WTC11 (cell line): ENCODE measurements around the gene ERBB4. TPM values are rescaled to one million over a fixed set of nuclear protein-coding genes. Genes with fewer than 3 reads are reported as not detected.

Experiments
- ATAC-seq: fragments of 200-7000 bp; cut with Tn5 transposase; 2 replicates; pipeline ENCODE4 v1.10.0; 2021; ENCODE audit warnings: mild to moderate bottlenecking, moderate library complexity
- CTCF ChIA-PET: fragments of 300-600 bp; sonication (Branson Sonifier 250); formaldehyde crosslinking; loops from one replicate; lab custom pipeline; 2021; ENCODE audit warnings: antibody characterized with exemption; lab: Charles Lee
- POLR2A ChIA-PET: fragments of 350-600 bp; sonication (Branson Sonifier 250); formaldehyde crosslinking; loops from one replicate; lab custom pipeline; 2021; ENCODE audit warnings: antibody characterized with exemption; lab: Charles Lee
- DNase-seq: peaks from one replicate; pipeline ENCODE4 v3.0.0; 2021; ENCODE audit warnings: low spot score
- H3K27ac Mint-ChIP-seq: 2 replicates; pipeline ENCODE4 v1.8.0; 2021; ENCODE audit warnings: mixed read lengths
- H3K27me3 Mint-ChIP-seq: 2 replicates; pipeline ENCODE4 v1.8.0; 2021; ENCODE audit warnings: low read depth, mild to moderate bottlenecking, moderate library complexity, mixed read lengths
- H3K36me3 Mint-ChIP-seq: 2 replicates; pipeline ENCODE4 v1.8.0; 2021; ENCODE audit warnings: mixed read lengths
- H3K4me1 Mint-ChIP-seq: 2 replicates; pipeline ENCODE4 v1.8.0; 2022; ENCODE audit warnings: mixed read lengths
- H3K4me3 Mint-ChIP-seq: 2 replicates; pipeline ENCODE4 v1.8.0; 2021; ENCODE audit warnings: mild to moderate bottlenecking, moderate library complexity, mixed read lengths
- H3K9me3 Mint-ChIP-seq: 2 replicates; pipeline ENCODE4 v1.8.0; 2021; ENCODE audit warnings: mixed read lengths
- AR ChIP-seq: fragments of 250-450 bp; sonication (Bioruptor Pico); IDR thresholded peaks from 2 replicates; pipeline ENCODE4 v1.9.0; 2021; ENCODE audit warnings: mild to moderate bottlenecking
- ARID4B ChIP-seq: sonication (generic); formaldehyde crosslinking; IDR thresholded peaks from 2 replicates; pipeline ENCODE4 v1.8.0; 2023; ENCODE audit warnings: missing genetic modification reagents, mild to moderate bottlenecking, borderline replicate concordance
- CREB1 ChIP-seq: sonication (generic); formaldehyde crosslinking; IDR thresholded peaks from 2 replicates; pipeline ENCODE4 v1.8.0; 2023; ENCODE audit warnings: mild to moderate bottlenecking, missing genetic modification reagents
- CREM ChIP-seq: sonication (generic); formaldehyde crosslinking; IDR thresholded peaks from 2 replicates; pipeline ENCODE4 v1.8.1; 2022; ENCODE audit warnings: mild to moderate bottlenecking, missing genetic modification reagents, moderate library complexity
- E2F5 ChIP-seq: sonication (generic); formaldehyde crosslinking; IDR thresholded peaks from 2 replicates; pipeline ENCODE4 v1.8.1; 2022; ENCODE audit warnings: mild to moderate bottlenecking, moderate library complexity, missing genetic modification reagents
- FOXP1 ChIP-seq: sonication (generic); formaldehyde crosslinking; IDR thresholded peaks from 2 replicates; pipeline ENCODE4 v1.8.0; 2022; ENCODE audit warnings: missing genetic modification reagents, mild to moderate bottlenecking, moderate library complexity, borderline replicate concordance
- JUN ChIP-seq: sonication (generic); formaldehyde crosslinking; IDR thresholded peaks from 2 replicates; pipeline ENCODE4 v1.8.0; 2023; ENCODE audit warnings: mild to moderate bottlenecking, missing genetic modification reagents
- MAX ChIP-seq: sonication (generic); formaldehyde crosslinking; IDR thresholded peaks from 2 replicates; pipeline ENCODE4 v1.8.0; 2022; ENCODE audit warnings: mild to moderate bottlenecking, missing genetic modification reagents
- MLX ChIP-seq: sonication (generic); formaldehyde crosslinking; IDR thresholded peaks from 2 replicates; pipeline ENCODE4 v1.8.1; 2023; ENCODE audit warnings: mild to moderate bottlenecking, missing genetic modification reagents, moderate library complexity
- MXD4 ChIP-seq: fragments of 250-450 bp; sonication (Bioruptor Pico); IDR thresholded peaks from 2 replicates; pipeline ENCODE4 v1.8.0; 2021; ENCODE audit warnings: mild to moderate bottlenecking, moderate library complexity, borderline replicate concordance
- OVOL2 ChIP-seq: fragments of 250-450 bp; sonication (Bioruptor Pico); IDR thresholded peaks from 2 replicates; pipeline ENCODE4 v1.9.0; 2021; ENCODE audit warnings: mild to moderate bottlenecking, borderline replicate concordance
- RORB ChIP-seq: fragments of 250-450 bp; sonication (Bioruptor Pico); IDR thresholded peaks from 2 replicates; pipeline ENCODE4 v1.9.0; 2021; ENCODE audit warnings: mild to moderate bottlenecking
- TEAD1 ChIP-seq: sonication (generic); formaldehyde crosslinking; IDR thresholded peaks from 2 replicates; pipeline ENCODE4 v1.8.0; 2022; ENCODE audit warnings: mild to moderate bottlenecking, missing genetic modification reagents
- USF1 ChIP-seq: sonication (generic); formaldehyde crosslinking; IDR thresholded peaks from 2 replicates; pipeline ENCODE4 v1.8.0; 2022; ENCODE audit warnings: mild to moderate bottlenecking, missing genetic modification reagents
- ZMAT4 ChIP-seq: fragments of 250-450 bp; sonication (Bioruptor Pico); IDR thresholded peaks from 2 replicates; pipeline ENCODE4 v1.9.0; 2021; ENCODE audit warnings: mild to moderate bottlenecking
- ZNF512 ChIP-seq: sonication (generic); formaldehyde crosslinking; IDR thresholded peaks from 2 replicates; pipeline ENCODE4 v1.8.1; 2022; ENCODE audit warnings: missing genetic modification reagents, borderline replicate concordance
- ZNF532 ChIP-seq: fragments of 250-450 bp; sonication (Bioruptor Pico); IDR thresholded peaks from 2 replicates; pipeline ENCODE4 v1.9.0; 2021; ENCODE audit warnings: mild to moderate bottlenecking, borderline replicate concordance
- ZSCAN18 ChIP-seq: fragments of 250-450 bp; sonication (Bioruptor Pico); IDR thresholded peaks from 2 replicates; pipeline ENCODE4 v2.1.2; 2022; ENCODE audit warnings: mild to moderate bottlenecking, moderate library complexity
- total RNA-seq: library from RNA; stranded (reverse); gene quantifications from 3 replicates; pipeline ENCODE4 v1.2.3, GENCODE V29; 2021

ERBB4 gene
- total RNA-seq, 1 experiment from 2014 or later, result 1.6 TPM

GRCh38 chr2:211407076-211407475, 1131.5 kb downstream of the ERBB4 start (continued):
- TF ChIP-seq USF1, result no peak
- no peak for TF ChIP-seq MLX
- TF ChIP-seq MAX (CRISPR knock-in tag), result no peak
- no peak for TF ChIP-seq FOXP1 (CRISPR knock-in tag)
- TF ChIP-seq E2F5 (CRISPR knock-in tag), result no peak
- no peak for TF ChIP-seq ZMAT4
- no peak for TF ChIP-seq CREB1
- no peak for TF ChIP-seq TEAD1 (CRISPR knock-in tag)
- no peak for TF ChIP-seq AR (CRISPR knock-in tag)
- no peak for TF ChIP-seq CREM (CRISPR knock-in tag)

GRCh38 chr2:211405036-211405435, 1133.6 kb downstream of the ERBB4 start:
- ChIA-PET POLR2A (no interaction called here), CTCF (no interaction called here)
- DNase-seq, result no peak
- Mint-ChIP-seq H3K27me3 (no peaks in the 10 kb centered on the region), H3K36me3 (no peaks in the 10 kb centered on the region), H3K4me1 (no peaks in the 10 kb centered on the region), H3K27ac (no peak overlapping the region), H3K4me3 (no peak overlapping the region), H3K9me3 (no peaks in the 10 kb centered on the region)
- no peak for ATAC-seq
- TF ChIP-seq OVOL2 (CRISPR knock-in tag) (no peak), ZNF512 (CRISPR knock-in tag) (no peak), MXD4 (CRISPR knock-in tag) (no peak), FOXP1 (CRISPR knock-in tag) (no peak), ARID4B (no peak), CREB1 (no peak), ZNF532 (CRISPR knock-in tag) (no peak), ZSCAN18 (CRISPR knock-in tag) (no peak), JUN (no peak), RORB (CRISPR knock-in tag) (no peak)
